A673 (cell line): Measurements from ENCODE around the gene CACNA2D3.

Experiments
- EZH2 ChIP-seq: fragments of 200-600 bp; sonication (generic); IDR thresholded peaks from 2 replicates; pipeline ENCODE4 v1.6.1; 2017; ENCODE audit warnings: borderline replicate concordance, low read depth, mild to moderate bottlenecking, mixed read lengths, antibody characterized with exemption, low read length; ENCODE audit not compliant: poor library complexity, severe bottlenecking
- TF ChIP-seq, protein P1 (sequence below): fragments of 300-800, 200-600 bp; sonication (generic); conservative IDR thresholded peaks from 2 replicates; pipeline ENCODE4 v1.5.1; 2017; ENCODE audit warnings: low read depth, mild to moderate bottlenecking, antibody characterized with exemption, low read length, moderate library complexity, mixed read lengths

DNA sequence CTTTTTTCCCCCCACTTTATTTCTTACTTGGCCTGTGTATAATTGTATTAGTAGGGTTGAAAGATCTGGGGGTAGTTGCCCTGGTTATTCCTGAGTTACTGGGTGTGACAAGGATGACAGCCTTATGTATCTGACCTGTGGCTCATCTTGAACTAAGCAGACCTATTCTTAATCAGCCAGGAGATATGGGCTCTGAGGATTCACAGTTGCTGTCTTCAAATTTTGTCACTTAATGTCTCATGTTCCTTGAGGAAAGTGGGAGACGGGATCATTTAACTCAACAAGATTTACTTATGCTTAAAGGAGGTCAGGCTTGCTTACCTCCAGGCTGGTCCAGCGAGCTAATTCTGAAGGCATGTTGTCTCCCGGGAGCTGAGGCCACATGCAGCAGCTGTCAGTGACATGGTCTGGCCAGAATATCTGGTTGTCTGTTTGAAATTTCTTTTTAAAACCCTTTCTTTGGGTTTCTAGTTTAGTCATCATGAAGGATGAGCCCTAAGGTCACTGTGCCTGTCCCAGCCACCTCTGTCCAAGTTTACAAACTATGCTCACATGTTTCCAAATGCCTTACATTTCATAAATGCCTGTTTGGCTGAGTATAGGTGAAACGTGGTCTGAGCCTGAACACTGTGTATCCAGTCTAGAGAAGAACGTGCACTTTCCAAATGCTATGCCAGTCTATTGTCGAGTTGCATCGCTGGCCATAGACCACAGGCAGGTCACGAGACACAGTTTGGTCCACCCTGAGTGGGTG, 778.7 kb downstream of the CACNA2D3 start:
- TF ChIP-seq, protein P1, sequence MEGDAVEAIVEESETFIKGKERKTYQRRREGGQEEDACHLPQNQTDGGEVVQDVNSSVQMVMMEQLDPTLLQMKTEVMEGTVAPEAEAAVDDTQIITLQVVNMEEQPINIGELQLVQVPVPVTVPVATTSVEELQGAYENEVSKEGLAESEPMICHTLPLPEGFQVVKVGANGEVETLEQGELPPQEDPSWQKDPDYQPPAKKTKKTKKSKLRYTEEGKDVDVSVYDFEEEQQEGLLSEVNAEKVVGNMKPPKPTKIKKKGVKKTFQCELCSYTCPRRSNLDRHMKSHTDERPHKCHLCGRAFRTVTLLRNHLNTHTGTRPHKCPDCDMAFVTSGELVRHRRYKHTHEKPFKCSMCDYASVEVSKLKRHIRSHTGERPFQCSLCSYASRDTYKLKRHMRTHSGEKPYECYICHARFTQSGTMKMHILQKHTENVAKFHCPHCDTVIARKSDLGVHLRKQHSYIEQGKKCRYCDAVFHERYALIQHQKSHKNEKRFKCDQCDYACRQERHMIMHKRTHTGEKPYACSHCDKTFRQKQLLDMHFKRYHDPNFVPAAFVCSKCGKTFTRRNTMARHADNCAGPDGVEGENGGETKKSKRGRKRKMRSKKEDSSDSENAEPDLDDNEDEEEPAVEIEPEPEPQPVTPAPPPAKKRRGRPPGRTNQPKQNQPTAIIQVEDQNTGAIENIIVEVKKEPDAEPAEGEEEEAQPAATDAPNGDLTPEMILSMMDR, result no peak
- no peak for TF ChIP-seq EZH2
